ENCODE results near the gene ATP10A.
"Not testable (repeated sequence)": the region's sequence is repeated elsewhere in the genome, so short reads cannot be mapped to it uniquely, and the experiment has no call there.

The ATP10A gene

DNA sequence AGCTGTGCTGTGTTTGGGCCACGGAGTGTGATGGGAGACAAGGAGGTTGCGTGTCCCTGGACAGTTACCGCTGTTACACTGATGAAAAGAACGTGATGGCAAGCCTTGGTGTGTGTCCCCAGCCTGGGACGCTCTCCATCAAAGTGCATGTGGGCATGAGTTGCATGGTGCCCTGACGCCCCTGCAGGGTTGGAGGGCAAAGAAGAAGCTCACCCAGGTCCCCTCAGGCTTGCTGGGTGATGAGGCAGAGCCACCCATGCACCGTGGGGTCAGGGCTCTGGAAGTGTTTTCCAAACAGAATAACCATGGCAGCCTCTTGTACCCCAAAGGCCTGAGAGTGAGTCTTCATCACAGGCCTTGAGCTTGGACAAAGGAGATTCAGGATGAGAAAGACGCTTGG, 189.2 kb downstream of the ATP10A start:
- no peak for DNase-seq

DNA sequence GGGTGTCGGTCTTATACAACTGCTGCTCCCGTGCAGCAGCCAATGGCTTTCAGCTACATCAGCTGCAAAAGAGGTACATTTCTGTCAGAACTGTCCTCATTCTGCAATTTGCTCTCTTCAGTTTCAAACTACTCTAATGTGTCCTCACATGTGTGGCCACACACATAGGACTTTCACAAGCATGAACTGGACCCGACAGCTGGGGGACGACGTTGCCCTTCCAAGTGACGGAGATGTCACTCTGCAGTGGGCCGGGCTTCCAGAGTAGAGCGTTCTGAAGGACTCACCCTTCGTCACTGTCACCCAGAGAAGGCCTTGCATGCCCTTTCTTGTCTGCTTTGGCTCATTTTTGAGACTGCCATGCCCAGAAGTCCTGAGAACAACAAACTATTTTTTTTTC, 189.8 kb downstream of the ATP10A start:
- no peak for DNase-seq

DNA sequence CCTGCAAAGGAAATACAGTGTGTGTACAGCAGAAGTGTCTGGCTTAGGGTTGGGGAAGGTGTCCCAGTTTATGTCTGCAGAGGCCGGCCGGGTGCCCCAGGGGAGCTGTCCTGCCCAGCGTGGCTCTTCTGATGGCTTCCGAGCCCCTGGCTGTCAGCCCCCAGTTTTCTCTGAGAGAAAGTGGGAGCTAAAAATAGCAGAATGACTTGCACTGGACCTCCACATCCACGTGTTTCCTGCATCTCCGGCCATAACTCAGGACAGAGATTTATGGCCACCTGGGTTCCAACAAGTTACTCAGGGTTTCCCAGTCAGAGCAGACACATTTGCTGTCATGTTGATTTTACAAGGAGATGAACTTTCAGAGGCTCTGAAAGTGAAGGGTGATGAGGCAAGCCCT, 192.0 kb downstream of the ATP10A start:
- no peak for DNase-seq

DNA sequence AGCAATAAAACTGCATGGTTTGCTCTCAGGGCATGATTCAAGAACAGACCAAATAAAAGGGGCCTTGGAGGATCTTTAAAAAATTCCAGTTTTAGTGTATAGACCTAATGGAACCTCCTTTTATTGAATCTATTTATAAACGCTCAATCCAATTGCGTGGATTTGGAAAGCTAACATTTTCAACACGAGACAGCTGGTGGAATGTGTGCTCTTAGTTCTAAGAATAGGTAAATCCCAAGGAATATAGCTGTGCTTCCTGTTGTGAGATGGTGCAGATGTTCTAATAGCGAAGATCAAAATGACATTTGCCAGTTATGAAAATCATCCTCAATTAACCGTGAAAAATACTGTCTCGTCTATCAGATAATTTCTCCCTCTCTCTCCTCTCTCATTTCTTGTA, 192.5 kb downstream of the ATP10A start:
- no peak for DNase-seq

DNA sequence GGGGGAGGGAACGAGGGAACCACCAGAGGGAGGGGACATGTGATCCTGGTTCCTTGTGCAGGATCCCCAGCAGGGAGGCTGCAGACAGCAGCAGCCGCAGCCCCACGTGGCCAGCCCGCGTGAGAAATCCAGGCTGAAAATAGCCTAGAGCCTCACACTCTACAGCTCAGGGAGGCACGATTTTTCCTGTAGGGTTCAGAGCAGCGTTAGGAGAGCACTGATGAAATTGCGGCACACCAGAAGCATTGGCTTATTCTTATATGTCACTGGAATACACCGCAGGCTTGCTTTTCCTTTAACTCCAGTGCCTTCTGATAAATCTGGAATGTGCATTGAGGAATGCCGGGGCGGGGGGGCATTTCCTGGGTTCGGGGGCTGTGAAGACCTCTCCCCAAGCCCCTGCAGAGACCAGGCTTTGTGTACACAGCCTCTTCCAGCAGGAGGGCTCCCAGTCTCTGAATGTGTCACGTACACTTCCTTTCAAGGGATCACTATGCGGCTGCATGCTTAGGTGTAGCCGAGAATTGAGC, 193.0 kb downstream of the ATP10A start:
- no peak for DNase-seq

DNA sequence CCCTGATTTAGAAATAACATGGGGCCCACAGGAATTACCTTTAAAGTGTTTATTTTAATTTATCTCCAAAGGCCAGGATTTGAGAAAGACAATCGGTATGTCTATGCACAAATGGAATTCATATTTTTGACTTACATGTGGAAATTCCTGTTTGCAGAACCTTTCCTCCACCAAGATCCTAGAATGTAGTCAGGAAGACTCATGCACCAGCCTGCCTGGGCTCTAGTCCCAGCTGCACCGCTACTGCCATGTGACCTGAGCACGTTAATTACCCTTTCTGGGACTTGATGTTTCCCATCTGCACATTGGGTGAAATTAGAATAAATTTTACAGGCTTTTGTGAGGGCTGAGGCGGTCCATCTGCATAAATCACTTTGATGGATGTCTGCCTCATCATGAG, 194.2 kb downstream of the ATP10A start:
- no peak for DNase-seq

DNA sequence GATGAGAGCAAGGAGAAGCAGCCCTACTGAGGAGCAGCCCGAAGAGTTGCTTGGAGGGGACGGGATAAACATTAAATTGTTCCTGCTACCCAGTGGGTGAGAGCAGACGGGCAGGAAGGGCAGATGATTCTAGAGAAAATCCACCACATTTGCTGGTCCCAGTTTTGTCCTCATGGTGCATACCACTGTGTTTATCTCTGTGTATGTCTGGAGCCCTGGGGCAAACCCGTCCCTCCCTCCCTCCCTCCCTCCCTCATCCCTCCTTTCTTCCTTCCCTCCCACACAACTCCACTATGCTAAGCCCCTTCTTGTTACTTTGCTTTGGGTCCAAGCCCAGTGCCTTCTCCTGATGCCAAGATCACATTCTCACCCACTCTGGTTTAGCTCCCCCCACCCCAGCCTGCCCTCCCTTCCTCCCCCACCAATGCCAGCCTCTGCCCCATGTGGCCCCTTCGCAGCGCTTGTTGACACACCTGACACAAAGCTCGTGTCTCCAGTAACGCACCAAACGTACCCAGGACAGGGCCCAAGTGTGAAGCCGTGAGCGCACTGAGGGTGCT, 194.8 kb downstream of the ATP10A start:
- DNase-seq, result no peak

DNA sequence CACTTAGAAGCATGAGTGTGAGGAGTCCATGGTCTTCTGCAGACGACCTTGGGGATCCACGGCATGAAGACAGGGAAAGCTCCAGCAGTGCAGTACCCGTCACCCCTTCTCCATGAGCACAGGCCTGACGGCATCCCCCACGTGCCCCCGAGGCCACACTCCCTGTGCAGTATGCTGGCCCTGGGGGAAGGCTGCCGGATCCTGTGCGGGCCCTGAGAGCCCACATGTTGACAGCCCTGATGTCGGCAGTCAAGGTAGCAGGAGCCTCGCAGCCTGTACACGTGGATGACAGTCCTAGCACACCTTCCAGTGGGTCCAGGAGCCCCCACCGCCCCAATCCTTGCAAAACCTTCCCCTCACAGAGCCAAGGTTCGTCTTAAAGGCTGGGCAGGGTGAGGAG, 195.3 kb downstream of the ATP10A start:
- DNase-seq, result no peak

DNA sequence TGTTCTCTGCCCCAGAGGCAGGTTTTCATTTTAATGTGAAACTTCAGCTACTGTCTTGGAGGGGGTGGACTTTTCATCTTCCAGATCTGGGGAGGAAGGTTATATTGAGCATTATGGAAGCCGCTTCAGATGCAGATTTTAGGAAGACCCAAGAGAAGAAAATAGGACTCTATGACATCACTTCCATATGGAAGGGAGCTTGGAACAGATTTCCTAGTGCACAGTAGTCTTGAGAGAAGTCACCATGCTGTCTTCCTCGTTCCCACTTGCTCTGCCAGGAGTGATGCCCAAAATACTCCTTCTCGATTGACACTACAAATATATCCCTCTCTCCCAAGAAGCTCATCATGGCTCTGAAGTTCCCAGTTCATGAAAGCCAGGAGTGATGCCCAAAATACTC, 197.2 kb downstream of the ATP10A start:
- no peak for DNase-seq

DNA sequence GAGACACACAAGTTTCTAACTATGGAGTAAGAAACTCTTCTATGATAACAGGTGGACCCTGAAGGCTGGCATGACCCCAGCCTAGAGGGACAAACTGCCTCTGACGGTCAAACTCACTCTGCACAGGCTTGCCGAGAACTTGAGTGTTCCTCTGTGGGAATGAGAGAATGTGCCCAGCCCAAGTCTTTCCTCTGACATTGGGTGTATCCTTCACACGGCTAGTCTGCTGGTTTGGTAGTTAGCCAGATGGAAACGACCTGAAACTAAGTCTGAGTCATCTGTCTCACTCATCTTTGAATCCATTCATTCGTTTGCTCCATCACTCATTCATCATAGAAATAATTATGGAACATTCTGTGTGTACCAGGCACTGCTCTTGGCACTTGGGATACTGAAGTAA, 198.4 kb downstream of the ATP10A start:
- DNase-seq, result no peak

DNA sequence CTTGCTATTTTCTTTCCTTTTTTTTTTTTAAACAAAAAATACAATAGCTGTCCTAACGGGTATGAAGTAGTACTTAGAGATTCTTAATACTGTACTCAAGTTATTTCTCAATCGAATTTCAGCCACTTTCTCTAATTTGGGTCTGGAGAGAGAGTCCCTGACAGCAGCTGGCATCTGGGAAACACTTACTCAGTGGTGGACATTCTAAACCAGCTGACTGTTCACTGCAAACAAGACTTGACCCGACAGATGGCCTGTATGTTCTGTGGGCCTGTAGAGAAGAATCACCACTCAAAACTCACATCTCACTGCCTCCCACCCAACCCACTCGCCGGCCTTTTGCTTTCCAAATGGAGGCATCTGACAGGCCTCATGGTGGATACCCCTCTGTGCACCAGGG, 199.6 kb downstream of the ATP10A start:
- DNase-seq, result no peak

DNA sequence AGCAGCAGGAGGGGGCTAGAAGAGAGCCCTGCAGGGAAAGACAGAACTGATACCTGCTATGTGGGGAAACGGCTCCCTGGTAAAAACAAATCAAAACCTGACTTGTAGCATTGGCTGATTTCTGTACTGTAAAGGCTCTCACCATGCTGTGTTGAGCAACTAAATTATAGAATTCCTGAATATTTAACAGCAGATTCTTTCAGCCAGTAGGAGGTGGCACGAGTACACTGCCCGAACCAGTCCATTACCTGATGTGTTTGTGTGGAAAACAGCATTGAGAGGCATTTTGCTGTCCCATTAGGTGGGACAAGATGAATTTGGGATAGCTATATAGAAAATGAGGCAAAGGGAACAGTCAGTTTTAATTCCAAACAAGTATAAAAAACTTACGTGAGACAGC, 201.2 kb downstream of the ATP10A start:
- DNase-seq, result no peak

DNA sequence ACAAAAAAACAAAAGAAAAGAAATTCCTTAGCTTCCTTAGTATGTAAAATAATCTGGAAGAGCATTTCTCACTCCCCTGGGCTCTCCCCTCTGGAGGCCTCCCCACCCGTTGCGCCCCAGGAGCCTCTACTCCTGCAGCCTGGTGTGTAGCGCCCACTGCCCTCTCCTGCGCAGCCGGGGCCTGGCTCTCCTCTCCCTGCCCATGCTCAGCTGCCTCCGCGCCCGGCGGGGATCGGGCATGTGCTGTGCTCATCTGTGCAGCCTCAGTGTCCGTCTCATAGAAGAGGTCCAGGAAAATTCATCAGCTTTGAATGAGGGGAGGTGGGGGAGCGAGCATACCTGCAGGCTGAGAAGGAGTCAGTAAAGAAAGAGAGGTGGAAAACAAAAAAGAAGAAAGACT, 203.9 kb downstream of the ATP10A start:
- DNase-seq, result no peak

DNA sequence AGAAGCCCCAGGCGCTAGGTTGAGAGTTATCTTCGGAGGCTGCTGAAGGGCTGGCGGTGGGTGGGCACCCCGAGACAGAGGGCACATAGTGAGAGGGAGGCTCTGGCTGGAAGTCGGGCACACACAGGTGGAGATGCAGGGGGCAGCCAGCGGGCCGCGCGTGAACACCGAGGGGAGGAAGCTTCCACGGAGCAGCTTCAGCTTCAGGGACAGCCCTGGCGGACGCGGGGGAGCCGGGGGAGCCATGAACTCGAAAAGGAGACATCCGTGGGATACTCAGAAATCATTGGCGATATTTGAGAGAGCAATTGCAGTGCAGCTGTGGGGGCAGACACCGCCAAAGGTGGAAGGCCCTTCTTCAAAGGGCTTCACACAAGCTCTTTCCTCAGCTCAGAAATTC, 204.6 kb downstream of the ATP10A start:
- DNase-seq, result no peak

DNA sequence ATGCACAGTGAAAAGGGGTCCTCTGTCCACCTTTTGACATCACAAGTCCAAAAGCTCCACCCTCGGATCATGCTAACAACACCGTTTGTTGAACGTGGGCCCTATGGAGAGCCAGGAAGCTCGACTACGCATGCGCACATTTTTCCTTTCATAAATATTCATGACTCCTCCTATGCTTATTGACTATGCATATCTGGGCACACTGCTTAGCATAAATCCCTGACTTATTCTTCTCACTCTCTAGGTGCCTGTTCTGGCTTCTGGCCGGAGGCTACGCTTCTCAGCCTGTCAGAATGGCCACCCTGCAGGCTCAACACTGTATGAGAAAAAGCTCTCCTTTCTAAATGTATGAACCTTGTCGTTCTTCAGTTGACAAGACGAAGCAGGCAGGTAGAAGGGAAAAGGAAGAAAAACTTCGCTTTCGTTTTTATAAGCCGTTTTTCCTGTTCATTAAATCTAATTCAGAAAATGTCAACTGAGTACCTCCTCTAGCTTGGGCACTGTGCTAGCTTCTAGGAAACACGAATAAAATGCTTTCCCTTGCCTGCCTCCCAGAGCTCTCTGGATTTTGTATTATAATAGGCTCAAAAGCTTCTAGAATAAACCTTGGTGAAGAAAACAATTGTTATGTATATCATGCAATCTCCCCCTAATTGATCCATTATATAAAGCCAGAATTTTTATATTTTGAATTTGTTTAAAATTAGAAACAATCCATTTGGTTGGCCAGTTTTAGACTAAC, 207.7 kb downstream of the ATP10A start:
- no peak for DNase-seq

DNA sequence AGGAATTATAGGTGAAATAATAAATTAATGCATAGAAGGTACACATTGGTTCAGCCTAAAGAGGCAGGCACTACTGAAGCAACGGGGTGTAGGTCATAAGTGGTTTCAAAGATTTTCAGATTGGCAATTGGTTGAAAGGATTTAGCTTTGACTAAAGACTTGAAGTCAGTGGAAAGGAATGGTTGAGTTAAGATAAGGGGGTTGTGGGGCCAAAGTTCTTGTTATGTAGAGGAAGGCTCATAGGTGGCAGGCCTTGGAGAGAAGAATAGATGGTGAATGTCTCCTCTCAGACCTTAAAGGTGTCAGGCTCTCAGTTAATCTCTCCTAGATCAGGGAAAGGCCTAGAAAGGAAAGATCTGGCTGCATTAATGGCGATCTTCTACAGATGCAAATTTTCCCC, 209.8 kb downstream of the ATP10A start:
- DNase-seq, result no peak

DNA sequence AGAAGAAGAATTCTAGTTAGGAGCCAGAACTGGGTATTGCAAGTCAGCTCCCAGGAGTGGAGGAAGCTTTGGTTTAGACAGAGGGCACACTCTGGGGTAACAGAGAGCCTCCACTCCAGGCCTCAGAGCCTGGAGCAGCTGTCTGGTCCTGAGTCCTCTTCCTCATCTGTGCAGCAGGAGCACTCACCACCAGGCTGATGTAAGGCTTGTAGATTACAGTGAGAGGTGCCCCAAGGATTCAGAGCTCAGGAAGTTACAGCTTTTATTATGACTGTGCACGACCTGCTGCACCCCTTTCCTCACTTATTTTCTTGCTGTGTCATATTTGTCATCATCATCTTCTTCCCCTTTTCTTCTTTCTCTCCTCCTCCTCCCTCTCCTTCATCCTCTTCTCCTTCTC, 210.4 kb downstream of the ATP10A start:
- DNase-seq, result no peak

DNA sequence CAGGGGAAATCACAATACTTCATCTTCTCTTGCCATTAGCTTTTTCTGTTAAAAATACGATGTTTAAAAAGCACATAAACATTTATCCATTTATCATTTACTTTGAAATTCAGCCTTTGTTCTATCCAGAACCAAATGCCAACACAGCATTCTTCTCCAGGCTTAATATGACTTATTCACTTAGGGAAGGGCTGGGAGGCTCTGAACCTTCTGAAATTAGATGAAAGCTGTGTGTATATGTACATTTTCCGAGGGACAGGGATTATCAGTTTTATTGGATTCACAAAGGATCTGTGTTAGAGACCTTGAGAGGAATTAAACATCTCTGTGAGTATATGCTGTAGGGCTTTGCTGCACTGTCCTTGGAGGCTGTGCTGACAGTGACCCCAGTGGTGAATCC, 213.7 kb downstream of the ATP10A start:
- no peak for DNase-seq

DNA sequence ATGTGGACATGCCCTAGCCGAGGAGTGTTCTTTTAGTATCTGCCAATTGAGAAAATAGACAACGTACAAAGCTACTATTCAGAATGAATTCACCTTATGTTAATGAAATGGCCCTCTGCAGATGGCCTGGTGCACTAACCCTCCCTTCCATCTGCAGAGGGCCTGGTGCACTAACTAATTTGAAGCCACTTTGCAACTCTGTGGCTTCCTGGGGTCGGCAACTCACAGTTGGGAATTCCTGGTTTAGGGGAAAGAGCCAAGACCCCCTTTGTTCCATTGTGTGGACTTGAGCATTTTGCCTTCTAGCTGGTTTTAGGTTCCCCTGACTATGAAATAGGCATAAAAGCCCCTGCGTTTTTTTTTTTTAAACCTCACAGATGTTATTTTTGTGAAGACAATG, 220.0 kb downstream of the ATP10A start:
- no peak for DNase-seq

DNA sequence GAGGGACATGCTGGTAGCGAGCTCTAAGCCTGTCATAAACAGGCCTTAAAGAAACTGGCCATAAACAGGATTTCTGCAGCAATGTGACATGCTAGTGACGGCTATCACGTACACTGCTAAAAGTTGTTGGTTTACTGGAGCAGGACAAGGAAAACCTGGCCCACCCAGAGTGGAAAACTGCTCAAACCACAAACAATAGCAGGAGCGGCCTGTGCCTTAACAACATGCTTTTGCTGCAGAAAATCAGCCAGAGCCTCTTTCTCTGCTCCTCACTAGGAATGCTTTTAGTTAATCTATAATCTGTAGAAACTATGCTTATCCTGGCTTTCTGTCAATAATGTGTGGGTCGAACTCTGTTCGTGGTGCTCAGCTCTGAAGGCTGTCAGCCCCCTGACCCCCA, 221.4 kb downstream of the ATP10A start:
- no peak for DNase-seq

DNA sequence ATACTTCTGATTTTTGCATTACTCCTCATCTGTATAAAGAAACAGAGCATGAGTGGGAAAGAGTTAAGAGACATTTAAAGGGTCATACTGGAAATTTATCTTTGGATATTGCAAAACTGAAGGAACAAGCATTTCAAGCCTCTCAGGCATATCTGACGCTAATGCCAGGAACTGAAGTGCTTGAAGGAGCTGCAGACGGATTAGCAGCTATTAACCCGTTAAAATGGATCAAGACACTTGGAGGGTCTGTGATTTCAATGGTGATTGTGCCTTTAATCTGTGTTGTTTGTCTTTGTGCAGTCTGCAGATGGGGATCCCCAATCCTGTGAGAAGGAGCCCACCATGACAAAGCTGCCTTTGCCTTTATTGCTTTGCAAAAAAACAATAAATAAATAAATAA, 221.8 kb downstream of the ATP10A start:
- no peak for DNase-seq

DNA sequence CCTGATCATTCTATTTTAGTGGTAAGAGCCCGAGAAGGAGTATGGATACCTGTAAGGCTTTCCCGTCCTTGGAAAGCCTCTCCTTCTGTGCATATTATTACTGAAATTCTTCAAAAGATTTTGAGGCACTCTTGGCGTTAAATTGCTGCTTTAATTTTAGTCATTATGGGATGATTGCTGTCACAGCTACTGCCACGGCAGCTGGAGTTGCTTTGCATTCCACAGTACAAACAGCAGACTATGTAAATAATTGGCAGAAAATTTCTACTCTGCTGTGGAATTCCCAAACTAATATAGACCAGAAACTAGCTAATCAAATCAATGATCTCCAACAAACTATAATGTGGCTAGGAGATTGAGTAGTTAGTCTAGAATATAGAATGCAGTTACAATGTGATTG, 222.2 kb downstream of the ATP10A start:
- DNase-seq, result not testable (repeated sequence)

DNA sequence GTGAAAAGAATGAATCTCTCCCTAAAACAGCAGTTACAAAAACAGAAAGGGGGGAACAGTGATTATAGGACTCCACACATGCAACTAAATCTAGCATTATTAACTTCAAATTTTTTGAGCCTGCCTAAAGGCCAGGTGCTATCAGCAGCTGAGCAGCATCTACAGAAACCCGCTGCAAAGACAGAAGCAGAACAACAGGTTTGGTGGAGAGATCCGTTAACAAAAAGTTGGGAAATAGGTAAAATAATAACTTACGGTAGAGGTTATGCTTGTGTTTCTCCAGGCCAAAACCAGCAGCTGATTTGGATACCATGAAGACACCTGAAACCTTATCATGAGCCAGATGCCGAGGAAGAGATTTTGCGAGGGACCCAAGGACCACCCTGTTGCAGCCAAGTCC, 222.7 kb downstream of the ATP10A start:
- DNase-seq, result no peak

DNA sequence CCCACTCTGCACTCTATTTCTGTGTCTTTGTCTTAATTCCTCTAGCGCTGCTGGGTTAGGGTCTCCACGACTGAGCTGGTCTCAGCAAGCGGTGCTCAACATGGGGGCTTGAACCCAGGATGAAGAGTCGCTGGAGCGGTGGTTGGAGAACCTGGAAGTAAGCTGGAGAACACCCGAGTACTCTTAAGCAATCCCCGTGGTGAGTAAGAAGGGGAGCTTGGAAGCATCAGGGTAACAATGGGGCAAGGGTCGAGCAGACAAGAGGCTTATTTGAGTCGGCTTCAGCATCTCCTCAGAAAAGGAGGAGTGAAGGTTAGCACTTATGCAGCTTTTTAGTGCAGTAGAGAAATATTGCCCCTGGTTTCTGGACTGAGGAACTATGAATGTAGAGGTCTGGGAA, 226.6 kb downstream of the ATP10A start:
- not testable (repeated sequence) for DNase-seq

DNA sequence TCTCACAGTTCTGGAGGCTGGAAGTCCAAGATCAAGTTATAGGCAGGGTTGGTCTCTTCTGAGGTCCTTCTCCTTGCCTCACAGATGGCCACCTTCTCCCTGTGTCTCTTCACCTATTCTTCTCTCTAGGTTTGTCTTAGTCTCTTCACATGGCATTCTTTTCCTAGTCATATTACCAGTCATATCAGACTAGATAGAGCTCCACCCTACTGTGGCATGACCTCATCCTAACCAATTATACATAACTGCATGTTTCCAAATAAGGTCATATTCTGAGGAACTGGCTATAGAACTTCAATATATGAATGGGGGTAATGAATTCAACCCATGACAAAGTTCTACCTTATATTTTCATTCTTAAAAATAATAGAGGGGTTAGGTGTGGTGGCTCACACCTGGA, 227.9 kb downstream of the ATP10A start:
- DNase-seq, result no peak

Data from activated naive CD4-positive, alpha-beta T cell (primary cell).